SJSA1 (cell line): Measurements from ENCODE around the gene FA2H. TPM values are rescaled to one million over a fixed set of nuclear protein-coding genes. Genes with fewer than 3 reads are reported as not detected.

Experiments
- DNase-seq, 2 experiments: peaks; one replicate each; pipeline ENCODE4 v3.0.0-alpha.2; 2015 to 2020; ENCODE audit warnings: low spot score in 2 of 2, low read depth in 1 of 2
- H3K27ac ChIP-seq: fragments of 250-450 bp; sonication (Bioruptor Pico); 2 replicates; pipeline ENCODE4 v1.5.1; 2020; ENCODE audit warnings: mild to moderate bottlenecking, moderate library complexity
- H3K27me3 ChIP-seq: fragments of 250-450 bp; sonication (Bioruptor Pico); replicated peaks from 2 replicates; pipeline ENCODE4 v1.5.1; 2020; ENCODE audit warnings: mild to moderate bottlenecking, moderate library complexity
- H3K36me3 ChIP-seq: fragments of 250-450 bp; sonication (Bioruptor Pico); 2 replicates; pipeline ENCODE4 v1.5.1; 2020; ENCODE audit warnings: mild to moderate bottlenecking
- H3K4me1 ChIP-seq: fragments of 250-450 bp; sonication (Bioruptor Pico); replicated peaks from 2 replicates; pipeline ENCODE4 v1.6.1; 2021; ENCODE audit warnings: mild to moderate bottlenecking
- H3K4me3 ChIP-seq: fragments of 250-450 bp; sonication (Bioruptor Pico); 2 replicates; pipeline ENCODE4 v1.5.1; 2020; ENCODE audit warnings: mild to moderate bottlenecking
- H3K9me3 ChIP-seq: fragments of 250-450 bp; sonication (Bioruptor Pico); replicated peaks from 2 replicates; pipeline ENCODE4 v1.5.1; 2020; ENCODE audit warnings: mild to moderate bottlenecking
- total RNA-seq: library from RNA; depleted of rRNA; stranded (reverse); fragments of >200 nt; shearing (Covaris generic); gene quantifications from 2 replicates; pipeline ENCODE4 v1.2.3, GENCODE V29; 2014

FA2H gene
- total RNA-seq, 1 experiment from 2014 or later: not detected

DNA sequence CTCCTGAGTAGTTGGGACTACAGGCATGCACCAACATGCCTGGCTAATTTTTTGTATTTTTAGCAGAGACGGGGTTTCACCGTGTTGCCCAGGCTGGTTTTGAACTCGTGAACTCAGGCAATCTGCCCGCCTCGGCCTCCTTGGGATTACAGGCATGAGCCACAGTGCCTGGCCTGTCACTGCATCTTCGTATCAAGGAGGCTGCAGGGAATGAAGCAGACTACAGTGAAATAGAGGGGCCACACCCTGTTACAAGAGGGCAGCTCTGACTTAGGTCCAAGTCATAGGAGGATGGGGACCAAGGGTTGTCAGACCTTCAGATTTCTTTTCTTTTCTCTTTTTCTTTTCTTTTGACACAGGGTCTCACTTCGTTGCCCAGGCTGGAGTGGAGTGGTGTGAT lies 28.7 kb downstream of the FA2H start:
- Histone ChIP-seq H3K27ac (no peak overlapping the region), H3K4me1 (peaks cover 73% of the 10 kb centered on the region), H3K27me3 (no peaks in the 10 kb centered on the region)

DNA sequence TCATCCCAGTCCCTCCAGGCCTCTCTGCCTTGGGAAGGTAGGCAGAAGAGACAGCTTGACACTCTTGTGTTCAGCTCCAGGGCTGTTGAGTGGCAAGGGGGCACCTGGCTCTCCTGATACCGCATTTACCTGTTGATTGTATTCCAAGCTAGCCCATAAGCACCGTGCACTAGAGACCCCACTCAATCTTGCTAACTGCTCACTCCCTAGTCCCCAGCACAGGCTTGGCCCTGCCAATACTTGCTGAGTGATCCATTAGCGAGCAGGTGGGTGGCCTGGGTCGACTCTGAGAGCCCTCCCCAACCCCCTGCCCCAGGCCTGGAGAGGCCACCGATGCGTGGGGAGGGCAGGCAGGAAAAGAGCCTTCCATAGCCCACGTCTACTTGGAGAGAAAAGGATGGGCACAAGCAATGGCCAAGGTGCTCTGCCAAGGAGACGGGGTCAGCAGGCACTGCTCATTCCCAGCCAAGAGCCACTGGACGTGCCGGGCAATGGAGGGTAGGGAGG lies 29.5 kb downstream of the FA2H start:
- H3K4me3 ChIP-seq: no peak overlapping the region
- no peak for DNase-seq
- no peaks in the 10 kb centered on the region for H3K36me3 ChIP-seq
- peaks cover 70% of the 10 kb centered on the region for H3K4me1 ChIP-seq
- H3K27me3 ChIP-seq: no peaks in the 10 kb centered on the region
- H3K27ac ChIP-seq: no peak overlapping the region
- no peaks in the 10 kb centered on the region for H3K9me3 ChIP-seq

More for the DNA sequence above, 28.7 kb downstream of the FA2H start:
- Histone ChIP-seq H3K4me3 (no peak overlapping the region), H3K36me3 (no peaks in the 10 kb centered on the region), H3K9me3 (no peaks in the 10 kb centered on the region)
- no peak for DNase-seq

DNA sequence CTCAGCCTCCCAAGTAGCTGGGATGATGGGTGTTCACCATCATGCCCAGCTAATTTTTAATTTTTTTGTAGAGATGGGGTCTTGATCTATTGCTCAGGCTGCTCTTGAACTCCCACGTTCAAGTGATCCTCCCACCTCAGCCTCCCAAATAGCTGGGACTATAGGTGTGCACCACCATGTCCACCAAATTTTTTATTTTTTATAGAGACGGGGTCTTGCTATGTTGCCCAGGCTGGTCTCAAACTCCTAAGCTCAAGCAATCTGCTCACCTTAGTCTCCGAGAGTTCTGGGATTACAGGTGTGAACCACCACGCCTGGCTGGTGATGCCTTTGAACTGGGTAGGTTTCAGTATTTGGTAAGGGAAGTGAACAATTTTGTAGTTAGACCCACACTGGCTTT lies 30.1 kb downstream of the FA2H start:
- Histone ChIP-seq H3K4me3 (no peak overlapping the region), H3K27ac (no peak overlapping the region), H3K36me3 (no peaks in the 10 kb centered on the region), H3K9me3 (no peaks in the 10 kb centered on the region), H3K4me1 (peaks cover 66% of the 10 kb centered on the region), H3K27me3 (no peaks in the 10 kb centered on the region)
- no peak for DNase-seq

DNA sequence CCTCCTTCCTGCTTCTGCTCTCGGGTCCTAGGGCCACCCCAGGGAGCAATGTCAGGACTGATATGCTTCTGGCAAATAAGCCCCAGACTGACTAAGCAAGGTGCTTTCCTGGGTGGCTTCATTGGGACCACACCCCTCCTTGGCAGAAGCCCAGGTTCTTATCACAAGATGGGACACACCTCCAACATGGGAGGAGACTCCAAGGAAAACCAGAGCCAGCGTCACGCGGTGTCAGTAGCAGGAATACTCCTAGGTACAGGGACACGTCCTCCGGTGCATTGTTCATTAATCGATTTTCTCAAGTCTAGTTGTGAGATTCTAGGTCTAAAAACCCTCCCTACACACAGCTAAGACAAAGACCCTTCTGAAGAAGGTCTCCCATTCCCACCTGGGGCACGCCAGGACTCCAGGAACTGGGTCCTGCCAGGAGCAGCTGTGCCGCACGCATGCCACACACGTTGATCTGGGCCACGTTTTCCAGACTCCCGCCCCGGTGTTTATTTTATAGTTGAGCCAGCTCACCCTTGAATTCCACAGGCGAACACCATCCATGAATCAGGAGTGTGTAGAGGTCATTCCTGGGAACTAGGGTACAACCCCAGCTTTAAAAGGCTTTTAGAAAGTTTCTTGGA lies 30.8 kb downstream of the FA2H start:
- DNase-seq: peak; percentile 92 to 96
- no peaks in the 10 kb centered on the region for H3K27me3 ChIP-seq
- H3K9me3 ChIP-seq: no peaks in the 10 kb centered on the region
- no peaks in the 10 kb centered on the region for H3K36me3 ChIP-seq
- peak overlapping the region; percentile 40 for H3K27ac ChIP-seq
- H3K4me3 ChIP-seq: peak overlapping the region; percentile 14
- peaks cover 62% of the 10 kb centered on the region for H3K4me1 ChIP-seq

DNA sequence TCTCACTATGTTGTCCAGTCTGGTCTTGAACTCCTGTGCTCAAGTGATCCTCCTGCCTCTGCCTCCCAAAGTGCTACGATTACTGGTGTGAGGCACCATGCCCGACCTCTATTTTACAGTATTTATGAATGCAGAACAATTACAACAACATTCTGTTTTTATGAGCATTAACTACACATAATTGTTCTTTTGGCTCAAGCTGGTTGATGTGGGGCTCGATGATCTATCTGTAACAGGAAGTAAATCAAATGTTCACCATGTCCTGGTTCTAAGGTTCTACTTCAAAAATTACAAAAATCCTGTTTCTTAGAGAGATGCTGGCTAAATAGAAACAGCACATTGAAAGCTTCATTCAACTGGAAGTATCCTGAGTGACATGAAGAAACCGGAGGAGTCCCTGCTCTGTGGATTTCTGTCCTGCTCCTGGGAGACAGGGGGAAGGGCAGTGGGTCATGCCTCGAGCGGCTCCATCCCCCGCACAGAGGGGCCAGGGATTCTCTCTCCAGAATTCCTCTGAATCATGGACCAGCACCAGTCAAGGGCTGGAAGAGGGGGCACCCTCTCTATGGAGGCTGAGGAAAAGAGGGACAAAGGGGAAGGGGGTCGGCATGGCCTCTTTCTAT lies 31.5 kb downstream of the FA2H start:
- DNase-seq: no peak
- peak overlapping the region; percentile 40 for H3K27ac ChIP-seq
- peak overlapping the region; percentile 14; the same call in 1 of the 2 replicates for H3K4me3 ChIP-seq
- H3K27me3 ChIP-seq: no peaks in the 10 kb centered on the region
- H3K4me1 ChIP-seq: peaks cover 64% of the 10 kb centered on the region
- H3K36me3 ChIP-seq: no peaks in the 10 kb centered on the region
- no peaks in the 10 kb centered on the region for H3K9me3 ChIP-seq

DNA sequence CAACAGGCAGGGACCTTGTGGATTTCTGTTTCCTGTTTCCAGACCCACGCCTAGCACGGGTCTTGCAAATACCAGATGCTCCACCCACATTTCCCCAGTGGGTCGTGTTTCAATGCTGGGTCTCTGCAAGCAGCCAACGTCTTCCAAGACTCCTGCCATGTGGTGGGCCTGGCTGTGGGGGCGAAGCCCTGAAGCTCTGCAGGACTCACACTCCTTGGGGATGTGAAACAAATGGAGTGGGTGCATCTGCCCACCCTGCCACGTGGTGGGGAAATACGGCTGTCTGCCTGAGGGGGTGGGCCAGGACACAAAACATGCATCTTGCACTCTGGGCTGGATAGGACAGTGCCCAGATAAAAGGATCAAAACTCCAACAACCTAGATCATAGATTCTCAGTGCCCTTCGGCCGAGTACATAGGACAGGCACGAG lies 32.6 kb downstream of the FA2H start:
- peaks cover 61% of the 10 kb centered on the region for H3K4me1 ChIP-seq
- H3K36me3 ChIP-seq: no peaks in the 10 kb centered on the region
- H3K27ac ChIP-seq: no peak overlapping the region
- no peaks in the 10 kb centered on the region for H3K27me3 ChIP-seq
- DNase-seq: no peak
- H3K9me3 ChIP-seq: no peaks in the 10 kb centered on the region
- H3K4me3 ChIP-seq: no peak overlapping the region

DNA sequence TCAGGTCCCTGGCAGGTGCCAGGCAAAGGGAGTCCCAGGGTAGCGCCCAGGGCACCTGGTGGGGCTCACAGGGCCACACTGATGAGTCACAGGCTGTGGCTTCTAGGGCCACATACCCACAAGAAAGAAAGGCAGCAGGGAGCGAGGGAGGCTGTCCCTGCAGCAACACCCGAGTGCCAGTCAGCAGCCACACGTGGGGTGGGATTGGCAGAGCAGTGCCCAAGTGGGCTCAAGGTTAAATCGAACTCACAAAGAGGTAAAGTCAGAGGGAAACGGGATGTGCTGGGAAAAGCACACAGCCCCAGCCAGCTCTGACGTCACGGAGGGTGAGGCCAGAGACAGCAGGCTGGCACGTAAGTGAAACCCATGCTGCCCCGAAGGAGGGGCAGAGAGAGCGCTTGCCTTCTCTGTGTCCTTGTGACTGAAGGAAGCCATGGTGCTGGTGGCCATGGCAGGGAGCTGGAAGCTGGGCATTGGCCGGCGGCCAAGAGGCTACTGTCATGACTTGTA lies 33.8 kb downstream of the FA2H start:
- H3K36me3 ChIP-seq: no peaks in the 10 kb centered on the region
- H3K4me1 ChIP-seq: peaks cover 55% of the 10 kb centered on the region
- no peak for DNase-seq
- no peak overlapping the region for H3K27ac ChIP-seq
- no peaks in the 10 kb centered on the region for H3K27me3 ChIP-seq
- H3K4me3 ChIP-seq: no peak overlapping the region
- no peaks in the 10 kb centered on the region for H3K9me3 ChIP-seq

DNA sequence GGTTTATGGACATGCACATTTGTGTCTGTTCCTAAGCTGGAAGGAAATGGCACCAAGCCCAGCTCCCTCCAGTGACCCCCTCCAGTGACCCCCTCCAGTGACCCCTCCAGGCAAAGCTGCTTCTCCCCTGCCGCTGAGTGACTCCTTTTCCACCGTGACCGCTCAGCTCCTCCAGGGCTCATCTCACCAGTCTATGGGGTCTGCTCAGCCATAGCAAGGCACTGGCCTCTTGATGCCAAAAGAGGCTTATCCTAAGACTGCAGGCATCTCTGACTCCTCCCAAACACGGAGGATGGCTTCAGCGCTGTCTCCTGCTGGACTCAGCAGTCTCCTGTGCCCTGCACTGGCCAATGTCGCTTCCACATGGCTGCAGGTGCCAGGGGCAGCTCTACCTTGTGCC lies 35.3 kb downstream of the FA2H start:
- Histone ChIP-seq H3K9me3 (no peaks in the 10 kb centered on the region), H3K27me3 (no peaks in the 10 kb centered on the region)
- DNase-seq: no peak

DNA sequence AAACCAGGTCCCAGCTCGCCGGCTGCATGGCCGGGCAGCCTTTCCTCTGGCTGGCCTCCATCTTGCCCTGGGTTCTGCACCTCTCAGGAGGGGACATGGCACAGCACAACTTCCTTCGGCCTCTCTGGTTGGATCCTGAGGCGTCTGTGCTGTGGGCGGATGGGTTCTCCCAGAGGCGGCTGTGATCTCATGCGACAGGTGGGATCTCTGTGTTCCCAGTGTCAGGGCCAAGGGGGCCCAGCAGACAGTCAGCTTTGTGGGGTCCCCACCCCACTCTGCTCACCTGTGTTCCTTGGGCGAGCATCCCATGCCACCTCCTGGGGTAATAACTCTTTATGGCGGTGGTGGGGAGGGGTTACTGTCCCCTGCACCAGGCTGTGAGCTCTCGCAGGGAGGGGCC lies 35.8 kb downstream of the FA2H start:
- no peaks in the 10 kb centered on the region for H3K27me3 ChIP-seq
- no peak for DNase-seq
- no peaks in the 10 kb centered on the region for H3K9me3 ChIP-seq
- no peak overlapping the region for H3K4me3 ChIP-seq
- H3K27ac ChIP-seq: no peak overlapping the region
- no peaks in the 10 kb centered on the region for H3K36me3 ChIP-seq
- H3K4me1 ChIP-seq: peaks cover 57% of the 10 kb centered on the region

More for the DNA sequence above, 35.3 kb downstream of the FA2H start:
- H3K36me3 ChIP-seq: no peaks in the 10 kb centered on the region
- peaks cover 56% of the 10 kb centered on the region for H3K4me1 ChIP-seq
- no peak overlapping the region for H3K27ac ChIP-seq
- H3K4me3 ChIP-seq: no peak overlapping the region

DNA sequence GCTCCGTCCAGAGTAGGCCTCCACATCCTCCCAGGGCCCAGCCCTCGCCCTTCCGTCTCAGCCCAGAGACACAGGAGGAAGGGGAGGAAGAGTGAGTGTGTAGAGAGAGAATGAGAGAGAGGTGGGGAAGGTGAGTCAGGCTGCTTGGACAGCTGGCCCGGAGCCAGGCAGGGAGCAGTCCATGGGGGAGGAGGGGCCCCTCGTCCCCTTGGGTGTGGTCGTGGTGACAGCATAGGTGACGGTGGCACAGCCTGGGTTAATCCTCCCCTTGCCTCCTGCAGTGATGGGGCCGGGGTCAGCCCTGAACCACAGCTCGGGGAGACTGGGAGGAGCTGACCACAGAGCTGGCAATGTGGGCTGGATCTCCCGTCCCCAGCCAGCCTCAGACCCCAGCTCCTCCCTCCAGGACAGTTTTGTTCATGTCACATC lies 36.5 kb downstream of the FA2H start:
- Histone ChIP-seq H3K36me3 (no peaks in the 10 kb centered on the region), H3K4me3 (no peak overlapping the region), H3K27me3 (no peaks in the 10 kb centered on the region), H3K9me3 (no peaks in the 10 kb centered on the region), H3K27ac (no peak overlapping the region), H3K4me1 (peaks cover 53% of the 10 kb centered on the region)
- DNase-seq: peak; percentile 55 to 68

DNA sequence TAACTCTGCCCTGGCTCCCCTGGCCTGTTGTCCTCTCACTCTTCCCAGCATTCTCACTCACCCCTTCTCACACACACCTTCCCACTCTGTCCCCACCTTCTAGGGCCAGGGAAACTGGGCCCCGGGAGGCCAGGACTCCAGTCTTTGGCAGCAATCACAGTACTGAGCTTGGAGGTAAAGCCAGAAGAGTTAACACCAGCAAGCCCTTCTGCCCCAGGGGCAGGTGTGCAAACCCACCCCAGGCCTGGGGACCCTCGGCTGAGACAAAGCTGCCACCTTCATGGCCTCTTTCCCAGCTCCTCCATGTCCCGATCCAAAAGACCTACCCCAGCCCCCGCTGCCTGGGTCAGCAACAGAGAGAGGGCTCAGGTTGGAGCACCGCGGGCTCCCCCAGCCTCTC lies 37.1 kb downstream of the FA2H start:
- no peak for DNase-seq
- Histone ChIP-seq H3K9me3 (no peaks in the 10 kb centered on the region), H3K27ac (no peak overlapping the region), H3K27me3 (no peaks in the 10 kb centered on the region), H3K36me3 (no peaks in the 10 kb centered on the region), H3K4me1 (peaks cover 47% of the 10 kb centered on the region), H3K4me3 (no peak overlapping the region)

DNA sequence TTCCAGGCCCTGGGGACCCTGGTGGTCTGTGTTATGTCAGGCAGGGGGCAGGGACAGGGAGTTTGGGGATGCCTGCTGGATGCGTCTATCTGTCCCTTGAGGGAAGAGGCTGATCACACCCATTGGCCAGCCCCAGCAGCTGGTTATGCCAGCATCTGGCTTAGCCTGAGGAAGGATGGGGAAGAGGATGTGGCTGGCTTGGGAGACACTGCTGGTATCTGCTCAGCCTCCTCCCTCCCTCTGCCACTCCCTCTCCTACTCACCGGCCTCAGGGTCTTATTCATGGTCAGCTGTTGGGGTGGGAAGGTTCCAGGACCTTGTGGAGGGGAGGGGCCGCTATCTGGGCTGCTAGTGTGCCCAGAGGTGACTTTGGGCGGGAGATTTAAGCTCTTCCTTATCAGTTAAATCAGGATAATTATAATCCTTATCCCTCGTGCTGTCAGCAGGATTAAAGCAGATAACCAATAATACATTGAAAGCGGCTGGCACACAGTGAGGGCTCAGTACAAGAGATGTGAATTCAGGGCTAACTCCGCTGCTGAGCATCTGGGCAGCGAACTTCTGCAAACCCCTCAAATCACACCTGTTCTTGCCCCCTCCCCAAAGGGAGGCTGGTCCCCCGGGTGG lies 38.0 kb downstream of the FA2H start:
- no peaks in the 10 kb centered on the region for H3K9me3 ChIP-seq

DNA sequence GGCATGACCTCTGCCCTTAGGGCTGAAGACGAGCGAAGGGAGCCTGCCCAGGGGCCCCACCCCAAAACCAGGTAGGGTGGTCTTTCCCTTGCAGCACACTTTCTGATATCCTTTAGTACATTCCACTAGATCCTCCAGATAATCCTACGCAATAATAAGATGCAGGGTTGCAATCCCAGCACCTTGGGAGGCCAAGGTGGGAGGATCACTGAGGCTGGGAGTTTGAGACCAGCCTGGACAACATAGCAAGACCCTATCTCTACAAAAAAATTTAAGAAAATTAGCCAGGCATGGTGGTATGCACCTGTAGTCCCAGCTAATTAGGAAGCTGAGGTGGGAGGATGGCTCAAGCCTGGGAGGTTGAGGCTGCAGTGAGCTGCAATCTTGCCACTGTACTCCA lies 39.1 kb downstream of the FA2H start:
- peaks cover 35% of the 10 kb centered on the region for H3K4me1 ChIP-seq
- no peak for DNase-seq
- H3K27me3 ChIP-seq: no peaks in the 10 kb centered on the region
- H3K36me3 ChIP-seq: no peaks in the 10 kb centered on the region
- H3K4me3 ChIP-seq: no peak overlapping the region
- H3K27ac ChIP-seq: no peak overlapping the region
- H3K9me3 ChIP-seq: no peaks in the 10 kb centered on the region

More for the DNA sequence above, 38.0 kb downstream of the FA2H start:
- Histone ChIP-seq H3K27me3 (no peaks in the 10 kb centered on the region), H3K4me1 (peaks cover 42% of the 10 kb centered on the region), H3K27ac (no peak overlapping the region), H3K4me3 (no peak overlapping the region), H3K36me3 (no peaks in the 10 kb centered on the region)
- DNase-seq: no peak

DNA sequence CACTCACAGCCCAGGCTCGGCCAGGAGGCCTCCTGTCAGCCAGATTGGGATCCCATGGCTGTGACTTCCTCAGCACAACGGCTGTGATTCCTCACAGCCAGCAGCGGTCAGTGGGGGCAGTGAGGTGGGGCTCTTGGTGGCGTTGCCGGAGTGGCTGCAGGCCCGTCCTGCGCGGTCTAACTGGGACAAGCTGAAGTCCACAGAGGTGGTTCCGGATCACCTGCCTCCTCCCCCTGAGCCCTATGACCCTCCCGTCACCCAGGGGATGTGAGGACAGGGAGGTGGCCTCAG lies 39.5 kb downstream of the FA2H start:
- DNase-seq: no peak
- Histone ChIP-seq H3K27me3 (no peaks in the 10 kb centered on the region), H3K4me1 (peaks cover 35% of the 10 kb centered on the region), H3K27ac (peak overlapping the region; percentile 80), H3K4me3 (no peak overlapping the region), H3K9me3 (no peaks in the 10 kb centered on the region), H3K36me3 (no peaks in the 10 kb centered on the region)
